Epithelial cell of umbilical artery (primary cell): ENCODE measurements around the gene IL23A. TPM values are rescaled to one million over a fixed set of nuclear protein-coding genes. Genes with fewer than 3 reads are reported as not detected.

Experiments
- total RNA-seq: library from RNA; depleted of rRNA; stranded (reverse); fragments of >200 nt; gene quantifications from 2 replicates; pipeline ENCODE4 v1.2.3, GENCODE V29; 2014

The IL23A gene
- 0.32 TPM in 1 of 2 replicates, not detected in the other for total RNA-seq

GRCh38 chr12:56338308-56339157 lies at the start of gene IL23A:
TSS of gene IL23A (plus strand) at chr12:56338884. CDS start at chr12:56339045, 161 bp downstream.

GRCh38 chr12:56299853-56300643 lies 38.6 kb upstream of the IL23A start, which contains the start of gene CS:
TSS of gene CS (minus strand) at chr12:56300330. CDS start at chr12:56300201, 129 bp downstream.

GRCh38 chr12:56315622-56316473 lies 22.8 kb upstream of the IL23A start, which contains the start of gene CNPY2:
TSS of gene CNPY2 (minus strand) at chr12:56315988. CDS start at chr12:56315217, 771 bp downstream.

GRCh38 chr12:56333679-56334489 lies 4.8 kb upstream of the IL23A start, which contains the start of gene PAN2:
TSS of gene PAN2 (minus strand) at chr12:56334000. CDS start at chr12:56333094, 906 bp downstream.

GRCh38 chr12:56359851-56360767 lies 21.4 kb downstream of the IL23A start, which contains the start of gene STAT2:
TSS of gene STAT2 (minus strand) at chr12:56360107. CDS start at chr12:56356571, 3,536 bp downstream.

GRCh38 chr12:56362130-56363059 lies 23.7 kb downstream of the IL23A start, which contains the start of gene APOF:
TSS of gene APOF (minus strand) at chr12:56362857. CDS start at chr12:56362745, 112 bp downstream.

Other genes with a start within 250 kb of the IL23A start
- gene PA2G4, start 234.3 kb upstream of the IL23A start, total RNA-seq = 220 and 288 TPM in 2 replicates
- 1,044 and 2,932 TPM in 2 replicates for gene RPL41, start 222.3 kb upstream of the IL23A start, total RNA-seq
- 4.5 and 6.5 TPM in 2 replicates for gene ZC3H10, start 220.6 kb upstream of the IL23A start, total RNA-seq
- gene ESYT1, start 210.6 kb upstream of the IL23A start, total RNA-seq = 219 and 238 TPM in 2 replicates
- 67.9 and 81.5 TPM in 2 replicates for gene MYL6B, start 186.3 kb upstream of the IL23A start, total RNA-seq
- gene MYL6, start 180.5 kb upstream of the IL23A start, total RNA-seq = 3,195 and 3,406 TPM in 2 replicates
- 39.0 and 45.4 TPM in 2 replicates for gene SMARCC2, start 149.4 kb upstream of the IL23A start, total RNA-seq
- 121 and 157 TPM in 2 replicates for gene RNF41, start 117.0 kb upstream of the IL23A start, total RNA-seq
- gene NABP2, start 114.5 kb upstream of the IL23A start, total RNA-seq = 28.3 and 31.5 TPM in 2 replicates
- not detected in 2 replicates for gene SLC39A5, start 108.8 kb upstream of the IL23A start, total RNA-seq
- 9.3 and 13.0 TPM in 2 replicates for gene ANKRD52, start 80.5 kb upstream of the IL23A start, total RNA-seq
- 9.1 and 13.2 TPM in 2 replicates for gene COQ10A, start 71.9 kb upstream of the IL23A start, total RNA-seq
- 122 and 135 TPM in 2 replicates for gene CS, start 38.6 kb upstream of the IL23A start, total RNA-seq
- 143 and 145 TPM in 2 replicates for gene CNPY2, start 22.9 kb upstream of the IL23A start, total RNA-seq
- 4.9 and 14.9 TPM in 2 replicates for gene PAN2, start 4.9 kb upstream of the IL23A start, total RNA-seq
- 83.2 and 175 TPM in 2 replicates for gene STAT2, start 21.2 kb downstream of the IL23A start, total RNA-seq
- gene APOF, start 24.0 kb downstream of the IL23A start, total RNA-seq = not detected in 2 replicates
- 10.7 and 17.3 TPM in 2 replicates for gene TIMELESS, start 110.5 kb downstream of the IL23A start, total RNA-seq
- not detected in 2 replicates for gene MIP, start 115.8 kb downstream of the IL23A start, total RNA-seq
- gene SPRYD4, start 129.7 kb downstream of the IL23A start, total RNA-seq = 1.3 and 2.1 TPM in 2 replicates
- gene GLS2, start 149.3 kb downstream of the IL23A start, total RNA-seq = not detected in 2 replicates
- 11.7 and 20.7 TPM in 2 replicates for gene RBMS2, start 182.9 kb downstream of the IL23A start, total RNA-seq